HepG2 (cell line): ENCODE results near the gene MARCHF4. TPM values are rescaled to one million over a fixed set of nuclear protein-coding genes. Genes with fewer than 3 reads are reported as not detected.

Source experiments
- CEBPB ChIP-seq: IDR thresholded peaks from 2 replicates; pipeline ENCODE4 v1.6.1; 2011; ENCODE audit warnings: low read depth, low read length, improper control_type of control experiment, borderline replicate concordance
- CENPX ChIP-seq: sonication (generic); formaldehyde crosslinking; IDR thresholded peaks from 2 replicates; pipeline ENCODE4 v1.9.0; 2021; ENCODE audit warnings: mild to moderate bottlenecking, missing genetic modification reagents, moderate library complexity
- HOXA7 ChIP-seq: sonication (generic); formaldehyde crosslinking; IDR thresholded peaks from 2 replicates; pipeline ENCODE4 v1.8.1; 2022; ENCODE audit warnings: mild to moderate bottlenecking, missing genetic modification reagents, moderate library complexity
- MAF1 ChIP-seq: sonication (generic); formaldehyde crosslinking; IDR thresholded peaks from 2 replicates; pipeline ENCODE4 v1.5.0; 2020; ENCODE audit warnings: missing genetic modification reagents, borderline replicate concordance
- MTA3 ChIP-seq: sonication (generic); formaldehyde crosslinking; IDR thresholded peaks from 2 replicates; pipeline ENCODE4 v1.4.0; 2020; ENCODE audit warnings: missing genetic modification reagents
- MYNN ChIP-seq: sonication (generic); formaldehyde crosslinking; IDR thresholded peaks from 2 replicates; pipeline ENCODE4 v1.4.0; 2020; ENCODE audit warnings: mild to moderate bottlenecking, low read depth, missing genetic modification reagents
- PBX3 ChIP-seq: sonication (generic); formaldehyde crosslinking; IDR thresholded peaks from 2 replicates; pipeline ENCODE4 v1.8.1; 2023; ENCODE audit warnings: missing genetic modification reagents, inconsistent platforms, borderline replicate concordance
- SMYD3 ChIP-seq: sonication (generic); formaldehyde crosslinking; IDR thresholded peaks from 2 replicates; pipeline ENCODE4 v1.8.1; 2023; ENCODE audit warnings: mild to moderate bottlenecking, missing genetic modification reagents
- SYNCRIP ChIP-seq: fragments of 200-400 bp; formaldehyde crosslinking; IDR thresholded peaks from 2 replicates; pipeline ENCODE4 v1.6.1; 2018; ENCODE audit warnings: mild to moderate bottlenecking, low read depth, low read length; ENCODE audit not compliant: insufficient read depth
- ZBTB38 ChIP-seq: sonication (generic); formaldehyde crosslinking; IDR thresholded peaks from 2 replicates; pipeline ENCODE4 v1.5.1; 2020; ENCODE audit warnings: mild to moderate bottlenecking, missing genetic modification reagents
- ZFP62 ChIP-seq: sonication (generic); formaldehyde crosslinking; IDR thresholded peaks from 2 replicates; pipeline ENCODE4 v1.4.0; 2020; ENCODE audit warnings: missing genetic modification reagents
- ZNF232 ChIP-seq: sonication (generic); formaldehyde crosslinking; IDR thresholded peaks from 2 replicates; pipeline ENCODE4 v1.4.0; 2020; ENCODE audit warnings: missing genetic modification reagents, borderline replicate concordance
- ZNF580 ChIP-seq: IDR thresholded peaks from 2 replicates; pipeline ENCODE4 v1.6.1; 2016; ENCODE audit warnings: low read depth, borderline replicate concordance
- ZNF644 ChIP-seq: IDR thresholded peaks from 2 replicates; pipeline ENCODE4 v1.6.1; 2016; ENCODE audit warnings: low read depth
- ZNF850 ChIP-seq: sonication (generic); formaldehyde crosslinking; conservative IDR thresholded peaks from 2 replicates; pipeline ENCODE4 v1.9.0; 2021; ENCODE audit warnings: mild to moderate bottlenecking, missing genetic modification reagents
- ZNF891 ChIP-seq: sonication (generic); formaldehyde crosslinking; IDR thresholded peaks from 2 replicates; pipeline ENCODE4 v1.5.0; 2020; ENCODE audit warnings: mild to moderate bottlenecking, missing genetic modification reagents
- ZSCAN9 ChIP-seq: IDR thresholded peaks from 2 replicates; pipeline ENCODE4 v1.6.1; 2016; ENCODE audit warnings: borderline replicate concordance
- polyA plus RNA-seq, 8 experiments: library from polyadenylated mRNA; depleted of rRNA in 3 of 8; stranded (reverse) in 7 of 8; unstranded in 1 of 8; fragments of >200 nt; fragmentation: Illumina TruSeq in 4 of 8; extraction: Trizol in 4 of 8; gene quantifications; 2 replicates each; pipeline versions ENCODE4 v1.2.1 to v1.2.3, GENCODE V29; 2011 to 2016; ENCODE audit warnings: low read depth in 4 of 8, missing spikeins in 1 of 8, mixed read lengths in 1 of 8; ENCODE audit not compliant: insufficient read depth in 1 of 8
- total RNA-seq, 5 experiments: library from RNA; depleted of rRNA; stranded (reverse); fragments of >200 nt; fragmentation: Illumina TruSeq; extraction: Trizol; gene quantifications; 2 replicates each; pipeline ENCODE4 v1.2.3, GENCODE V29; 2016; ENCODE audit warnings: low read depth in 1 of 5
- TF ChIP-seq, protein P1 (sequence below): sonication (generic); formaldehyde crosslinking; IDR thresholded peaks from 2 replicates; pipeline ENCODE4 v1.4.0; 2020; ENCODE audit warnings: missing genetic modification reagents
- TF ChIP-seq, protein P2 (sequence below): sonication (generic); formaldehyde crosslinking; IDR thresholded peaks from 2 replicates; pipeline ENCODE4 v1.9.0; 2021; ENCODE audit warnings: missing genetic modification reagents, borderline replicate concordance
- TF ChIP-seq, protein P3 (sequence below): sonication (generic); formaldehyde crosslinking; IDR thresholded peaks from 2 replicates; pipeline ENCODE4 v1.4.0; 2020; ENCODE audit warnings: missing genetic modification reagents, mild to moderate bottlenecking, borderline replicate concordance

Gene MARCHF4
- total and polyA plus RNA-seq, 2 of the 13 experiments (the other 11 are each of a cell fraction or from before 2014, with no cell fraction given): not detected

DNA sequence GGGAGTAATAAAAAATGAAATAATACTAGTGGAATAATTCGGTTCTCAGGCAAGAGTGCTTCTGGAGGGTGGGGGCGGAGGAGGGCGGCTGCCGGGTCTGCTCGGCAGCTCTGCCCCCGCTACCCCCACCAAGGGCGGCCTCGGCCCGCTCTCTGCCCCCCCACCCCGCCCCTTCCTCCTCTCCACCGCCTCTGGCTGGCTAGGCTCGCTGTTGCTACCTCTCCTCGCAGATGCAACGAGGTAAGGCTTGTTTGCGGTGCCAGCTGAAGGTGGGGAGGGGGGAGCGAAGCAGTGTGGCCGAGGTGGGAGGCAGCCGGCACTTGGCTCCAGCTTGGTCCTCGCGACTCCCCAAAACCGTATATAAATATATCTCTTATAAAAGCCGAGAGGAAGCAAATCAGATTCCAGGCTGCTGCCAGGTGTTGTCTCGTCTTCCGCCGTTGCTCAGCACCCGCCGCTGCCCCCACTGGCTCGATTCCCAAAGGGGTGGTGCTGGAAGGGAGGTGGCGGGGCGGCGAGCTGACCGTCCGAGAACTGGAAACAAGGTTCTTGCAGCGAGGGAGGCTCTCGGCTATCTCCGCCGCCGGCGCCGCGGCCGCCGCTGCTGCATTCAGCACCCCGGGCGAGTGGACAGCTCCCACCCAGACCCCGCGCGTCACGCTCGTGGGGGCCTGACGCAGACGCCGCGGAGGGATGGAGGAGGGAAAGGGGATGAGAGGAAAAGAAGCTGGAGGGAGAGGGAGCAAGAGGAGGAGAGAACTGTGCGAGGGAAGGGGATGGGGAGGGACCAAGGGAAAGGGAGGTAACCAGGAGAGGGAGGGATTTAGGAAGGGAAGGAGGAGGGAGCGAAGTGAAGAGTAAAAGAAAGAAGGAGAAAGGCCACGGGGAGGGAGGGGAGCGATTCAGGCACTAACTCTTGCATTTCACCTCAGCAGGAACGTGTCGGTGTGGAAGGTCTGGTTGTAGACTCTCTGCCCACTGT lies at the start of gene MARCHF4 (continued):
- TF ChIP-seq MYNN: peak; percentile 84; the same call in 1 of the 2 replicates
- TF ChIP-seq, protein P1, sequence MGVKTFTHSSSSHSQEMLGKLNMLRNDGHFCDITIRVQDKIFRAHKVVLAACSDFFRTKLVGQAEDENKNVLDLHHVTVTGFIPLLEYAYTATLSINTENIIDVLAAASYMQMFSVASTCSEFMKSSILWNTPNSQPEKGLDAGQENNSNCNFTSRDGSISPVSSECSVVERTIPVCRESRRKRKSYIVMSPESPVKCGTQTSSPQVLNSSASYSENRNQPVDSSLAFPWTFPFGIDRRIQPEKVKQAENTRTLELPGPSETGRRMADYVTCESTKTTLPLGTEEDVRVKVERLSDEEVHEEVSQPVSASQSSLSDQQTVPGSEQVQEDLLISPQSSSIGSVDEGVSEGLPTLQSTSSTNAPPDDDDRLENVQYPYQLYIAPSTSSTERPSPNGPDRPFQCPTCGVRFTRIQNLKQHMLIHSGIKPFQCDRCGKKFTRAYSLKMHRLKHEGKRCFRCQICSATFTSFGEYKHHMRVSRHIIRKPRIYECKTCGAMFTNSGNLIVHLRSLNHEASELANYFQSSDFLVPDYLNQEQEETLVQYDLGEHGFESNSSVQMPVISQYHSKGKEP (CRISPR knock-in tag): peak; percentile 98; the same call in 1 of the 2 replicates
- no peak for TF ChIP-seq ZNF850 (CRISPR knock-in tag)
- no peak for TF ChIP-seq SYNCRIP
- no peak for TF ChIP-seq PBX3 (CRISPR knock-in tag)
- TF ChIP-seq ZNF232 (CRISPR knock-in tag): peak; percentile 98
- TF ChIP-seq, protein P2, sequence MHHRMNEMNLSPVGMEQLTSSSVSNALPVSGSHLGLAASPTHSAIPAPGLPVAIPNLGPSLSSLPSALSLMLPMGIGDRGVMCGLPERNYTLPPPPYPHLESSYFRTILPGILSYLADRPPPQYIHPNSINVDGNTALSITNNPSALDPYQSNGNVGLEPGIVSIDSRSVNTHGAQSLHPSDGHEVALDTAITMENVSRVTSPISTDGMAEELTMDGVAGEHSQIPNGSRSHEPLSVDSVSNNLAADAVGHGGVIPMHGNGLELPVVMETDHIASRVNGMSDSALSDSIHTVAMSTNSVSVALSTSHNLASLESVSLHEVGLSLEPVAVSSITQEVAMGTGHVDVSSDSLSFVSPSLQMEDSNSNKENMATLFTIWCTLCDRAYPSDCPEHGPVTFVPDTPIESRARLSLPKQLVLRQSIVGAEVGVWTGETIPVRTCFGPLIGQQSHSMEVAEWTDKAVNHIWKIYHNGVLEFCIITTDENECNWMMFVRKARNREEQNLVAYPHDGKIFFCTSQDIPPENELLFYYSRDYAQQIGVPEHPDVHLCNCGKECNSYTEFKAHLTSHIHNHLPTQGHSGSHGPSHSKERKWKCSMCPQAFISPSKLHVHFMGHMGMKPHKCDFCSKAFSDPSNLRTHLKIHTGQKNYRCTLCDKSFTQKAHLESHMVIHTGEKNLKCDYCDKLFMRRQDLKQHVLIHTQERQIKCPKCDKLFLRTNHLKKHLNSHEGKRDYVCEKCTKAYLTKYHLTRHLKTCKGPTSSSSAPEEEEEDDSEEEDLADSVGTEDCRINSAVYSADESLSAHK (CRISPR knock-in tag): 0 out of 2 replicates have a peak, but pooled peaks have one; percentile 79
- TF ChIP-seq ZBTB38 (CRISPR knock-in tag): peak; percentile 71; the same call in 1 of the 2 replicates
- peak; percentile 98 for TF ChIP-seq ZNF891 (CRISPR knock-in tag)
- 0 out of 2 replicates have a peak, but pooled peaks have one; percentile 80 for TF ChIP-seq MTA3 (CRISPR knock-in tag)
- TF ChIP-seq ZFP62 (CRISPR knock-in tag): no peak
- TF ChIP-seq HOXA7 (CRISPR knock-in tag): peak; percentile 96
- peak; percentile 50; the same call in 1 of the 2 replicates for TF ChIP-seq ZNF644 (CRISPR knock-in tag)
- TF ChIP-seq MAF1 (CRISPR knock-in tag): peak; percentile 74; the same call in 1 of the 2 replicates
- peak; percentile 83; the same call in 1 of the 2 replicates for TF ChIP-seq ZNF580
- TF ChIP-seq SMYD3 (CRISPR knock-in tag): peak; percentile 79
- no peak for TF ChIP-seq CENPX (CRISPR knock-in tag)
- TF ChIP-seq, protein P3, sequence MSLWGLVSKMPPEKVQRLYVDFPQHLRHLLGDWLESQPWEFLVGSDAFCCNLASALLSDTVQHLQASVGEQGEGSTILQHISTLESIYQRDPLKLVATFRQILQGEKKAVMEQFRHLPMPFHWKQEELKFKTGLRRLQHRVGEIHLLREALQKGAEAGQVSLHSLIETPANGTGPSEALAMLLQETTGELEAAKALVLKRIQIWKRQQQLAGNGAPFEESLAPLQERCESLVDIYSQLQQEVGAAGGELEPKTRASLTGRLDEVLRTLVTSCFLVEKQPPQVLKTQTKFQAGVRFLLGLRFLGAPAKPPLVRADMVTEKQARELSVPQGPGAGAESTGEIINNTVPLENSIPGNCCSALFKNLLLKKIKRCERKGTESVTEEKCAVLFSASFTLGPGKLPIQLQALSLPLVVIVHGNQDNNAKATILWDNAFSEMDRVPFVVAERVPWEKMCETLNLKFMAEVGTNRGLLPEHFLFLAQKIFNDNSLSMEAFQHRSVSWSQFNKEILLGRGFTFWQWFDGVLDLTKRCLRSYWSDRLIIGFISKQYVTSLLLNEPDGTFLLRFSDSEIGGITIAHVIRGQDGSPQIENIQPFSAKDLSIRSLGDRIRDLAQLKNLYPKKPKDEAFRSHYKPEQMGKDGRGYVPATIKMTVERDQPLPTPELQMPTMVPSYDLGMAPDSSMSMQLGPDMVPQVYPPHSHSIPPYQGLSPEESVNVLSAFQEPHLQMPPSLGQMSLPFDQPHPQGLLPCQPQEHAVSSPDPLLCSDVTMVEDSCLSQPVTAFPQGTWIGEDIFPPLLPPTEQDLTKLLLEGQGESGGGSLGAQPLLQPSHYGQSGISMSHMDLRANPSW: no peak
- TF ChIP-seq CEBPB: no peak
- TF ChIP-seq ZSCAN9 (CRISPR knock-in tag): peak; percentile 99
